GM12873 (cell line): ENCODE results near the gene ANKRD36C.
"Not testable (repeated sequence)": the region's sequence is repeated elsewhere in the genome, so short reads cannot be mapped to it uniquely, and the experiment has no call there.

Experiments used
- TF ChIP-seq, protein P1 (sequence below): IDR thresholded peaks from 2 replicates; pipeline ENCODE4 v1.5.1; 2012; ENCODE audit warnings: low read depth, mild to moderate bottlenecking, moderate library complexity, low read length, control low read depth; ENCODE audit not compliant: insufficient read depth; ENCODE audit errors: missing control alignments

Gene ANKRD36C

DNA sequence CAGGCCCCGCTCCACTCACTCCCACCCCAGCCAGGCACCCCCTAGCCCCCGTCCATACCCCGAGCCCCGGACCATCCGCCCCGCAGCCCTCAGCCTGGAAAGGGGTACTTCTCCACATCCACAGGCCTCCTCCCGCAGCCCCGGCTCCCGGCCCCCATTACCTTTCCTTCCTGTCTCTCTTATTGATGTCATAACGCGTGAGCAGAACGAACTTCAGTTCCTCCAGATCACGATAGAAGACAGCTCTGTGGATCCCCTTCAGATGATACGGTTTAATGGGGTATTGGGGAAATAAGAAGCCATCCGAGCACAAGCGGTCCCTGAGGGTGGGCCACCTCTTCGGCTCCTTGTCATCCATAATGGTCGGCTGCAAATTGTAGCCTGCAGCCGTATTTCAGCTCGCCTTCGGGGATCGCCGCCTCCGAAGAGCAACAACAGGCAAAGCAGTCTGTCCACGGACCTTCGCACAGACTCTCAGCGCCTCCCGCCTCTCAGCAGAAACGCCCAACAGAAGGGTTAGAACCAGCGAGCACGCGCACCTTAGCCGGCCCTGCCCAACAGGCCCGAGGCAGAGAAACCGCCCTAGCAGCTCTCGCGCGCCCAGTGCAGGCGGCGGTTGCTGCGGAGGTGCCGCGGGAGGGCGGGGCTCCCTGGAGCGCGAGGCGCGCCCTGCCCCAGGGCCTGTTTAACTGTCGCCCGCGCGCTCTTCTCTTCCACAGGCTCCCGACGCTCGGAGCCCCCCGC lies at the start of gene ANKRD36C:
TSS of gene ANKRD36C (minus strand) at position 474 of the 744 bp plus-strand sequence. CDS start at position 358, 116 bp downstream.
- TF ChIP-seq, protein P1, sequence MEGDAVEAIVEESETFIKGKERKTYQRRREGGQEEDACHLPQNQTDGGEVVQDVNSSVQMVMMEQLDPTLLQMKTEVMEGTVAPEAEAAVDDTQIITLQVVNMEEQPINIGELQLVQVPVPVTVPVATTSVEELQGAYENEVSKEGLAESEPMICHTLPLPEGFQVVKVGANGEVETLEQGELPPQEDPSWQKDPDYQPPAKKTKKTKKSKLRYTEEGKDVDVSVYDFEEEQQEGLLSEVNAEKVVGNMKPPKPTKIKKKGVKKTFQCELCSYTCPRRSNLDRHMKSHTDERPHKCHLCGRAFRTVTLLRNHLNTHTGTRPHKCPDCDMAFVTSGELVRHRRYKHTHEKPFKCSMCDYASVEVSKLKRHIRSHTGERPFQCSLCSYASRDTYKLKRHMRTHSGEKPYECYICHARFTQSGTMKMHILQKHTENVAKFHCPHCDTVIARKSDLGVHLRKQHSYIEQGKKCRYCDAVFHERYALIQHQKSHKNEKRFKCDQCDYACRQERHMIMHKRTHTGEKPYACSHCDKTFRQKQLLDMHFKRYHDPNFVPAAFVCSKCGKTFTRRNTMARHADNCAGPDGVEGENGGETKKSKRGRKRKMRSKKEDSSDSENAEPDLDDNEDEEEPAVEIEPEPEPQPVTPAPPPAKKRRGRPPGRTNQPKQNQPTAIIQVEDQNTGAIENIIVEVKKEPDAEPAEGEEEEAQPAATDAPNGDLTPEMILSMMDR = not testable (repeated sequence)

DNA sequence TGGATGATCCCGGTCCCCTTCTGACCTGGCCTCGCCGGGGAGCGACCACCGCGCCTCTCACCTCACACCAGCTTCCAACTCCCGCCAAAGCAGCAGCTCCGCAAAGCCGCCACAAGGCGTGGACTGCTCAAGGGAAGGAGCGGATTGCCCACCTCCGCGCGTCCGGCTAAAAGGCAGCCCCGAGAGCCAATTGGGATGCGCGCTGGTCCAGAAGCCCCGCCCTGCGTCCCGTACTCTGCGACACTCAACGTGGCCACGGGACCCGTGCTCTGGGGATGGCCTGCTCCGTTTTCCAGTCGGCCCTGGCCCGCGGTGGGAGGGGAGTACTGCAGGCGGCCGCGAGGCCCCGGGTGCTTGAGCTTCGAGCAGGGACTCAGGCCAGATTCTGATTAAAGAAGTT lies 43.2 kb upstream of the ANKRD36C start, which contains the start of gene GPAT2:
TSS of gene GPAT2 (minus strand) at position 125 of the 400 bp plus-strand sequence. CDS start 2,557 bp downstream, outside the sequence.
- TF ChIP-seq, protein P1 = not testable (repeated sequence)

DNA sequence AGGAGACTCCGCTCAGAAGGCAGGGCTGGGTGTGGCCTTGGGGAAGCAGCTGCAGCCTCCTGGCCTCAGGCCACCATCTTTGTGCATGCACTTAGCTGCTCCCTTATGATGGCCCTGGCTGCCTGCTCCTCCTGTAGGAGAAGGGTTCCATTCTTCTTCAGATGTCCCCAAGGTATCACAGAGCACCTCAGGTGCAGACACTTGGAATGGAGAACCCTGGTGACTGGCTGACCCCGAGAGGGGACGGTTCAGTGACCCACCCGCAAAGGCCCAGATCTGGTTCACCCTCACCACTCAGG lies 33.5 kb upstream of the ANKRD36C start:
- TF ChIP-seq, protein P1 = no peak

DNA sequence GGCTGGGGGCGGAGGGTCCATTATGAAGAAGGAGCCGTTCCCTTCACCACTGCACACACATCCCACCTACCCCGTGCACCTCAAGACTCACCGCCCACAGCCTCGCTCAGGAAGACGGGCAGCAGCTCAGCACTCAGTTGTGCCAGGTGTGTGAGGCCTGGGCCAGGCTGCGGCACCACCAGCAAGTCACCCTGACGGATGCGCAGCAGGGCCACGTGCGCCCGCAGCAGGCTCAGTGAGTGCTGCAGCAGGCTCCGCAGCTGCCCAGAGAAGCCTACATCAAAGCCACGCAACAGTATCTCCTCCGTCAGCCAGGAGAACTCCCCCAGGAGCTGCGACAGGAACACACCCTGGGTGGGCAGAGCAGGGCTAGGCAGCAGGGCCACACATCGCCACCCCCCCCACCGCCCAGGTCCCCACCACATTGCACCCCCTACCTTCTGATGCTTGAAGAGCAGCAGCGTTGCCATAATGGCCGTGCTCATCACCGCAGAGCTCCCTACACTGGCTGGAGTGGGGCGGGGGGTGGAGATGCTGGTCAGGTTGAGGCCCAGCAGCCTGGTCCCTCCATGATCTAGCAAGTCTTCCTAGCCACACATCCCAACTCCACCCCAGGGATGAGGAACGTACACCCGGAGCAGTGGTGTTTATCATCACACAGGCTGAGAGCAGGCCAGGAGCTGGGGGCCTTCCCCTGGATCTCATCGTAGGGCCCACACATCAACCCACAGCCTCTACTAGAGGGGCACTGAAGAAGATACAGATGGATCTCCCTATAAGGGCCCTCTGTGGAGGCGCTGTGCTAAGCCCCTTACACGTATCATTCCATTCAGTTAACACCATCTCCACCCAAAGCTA lies 32.9 kb upstream of the ANKRD36C start:
- TF ChIP-seq, protein P1 = no peak

DNA sequence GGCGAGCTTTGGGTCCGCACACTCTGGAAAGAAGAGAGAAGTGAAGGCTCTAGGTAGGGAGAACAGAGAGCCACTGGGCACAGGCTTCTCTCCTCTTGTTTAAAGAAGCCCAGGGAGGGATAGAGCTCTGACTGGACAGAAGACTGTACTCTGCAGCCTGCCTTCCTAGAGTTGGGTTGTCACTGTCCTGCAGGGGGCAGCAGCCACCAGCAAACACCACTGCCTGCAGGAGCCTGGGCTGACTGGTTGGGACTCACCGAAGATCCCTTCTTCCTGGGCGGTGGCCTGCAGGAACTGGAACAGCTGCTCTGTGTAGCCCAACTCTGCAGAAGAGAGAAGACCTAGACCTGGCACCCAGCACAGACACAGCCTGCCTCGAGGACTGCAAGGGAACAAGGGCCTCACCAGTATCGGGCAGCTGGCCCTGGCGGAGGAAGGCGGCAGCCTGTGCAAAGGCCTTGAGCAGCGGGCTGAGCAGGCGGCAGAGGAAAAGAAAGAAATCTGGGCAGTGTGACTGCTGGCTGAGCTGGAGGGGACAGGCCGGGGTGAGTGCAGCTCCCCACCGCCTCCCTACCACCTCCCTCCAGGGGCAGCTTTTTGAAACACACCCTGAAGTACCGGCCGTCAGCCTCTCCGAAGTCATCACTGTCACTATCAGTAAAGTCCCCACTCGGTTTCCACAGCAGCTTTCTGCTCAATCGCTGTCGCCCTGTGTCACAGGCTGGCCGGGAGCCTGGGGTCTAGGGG lies 31.2 kb upstream of the ANKRD36C start:
- TF ChIP-seq, protein P1 = peak; percentile 84

DNA sequence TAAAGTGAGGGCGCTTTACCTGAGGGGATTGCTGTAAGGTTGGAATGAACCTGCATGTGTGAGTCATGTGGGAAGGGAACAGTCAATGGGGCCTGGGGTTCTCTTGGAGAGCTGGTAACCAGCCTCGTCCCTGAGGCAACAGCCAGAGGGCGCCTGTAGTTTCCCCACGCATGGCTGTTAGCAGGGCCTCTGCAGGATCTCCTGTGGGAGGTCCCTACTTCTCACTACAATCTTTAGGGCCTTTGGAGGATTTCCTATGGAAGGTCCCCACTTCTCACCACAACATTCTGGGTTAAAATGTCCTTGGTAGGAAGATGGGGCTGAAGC lies 19.5 kb upstream of the ANKRD36C start:
- TF ChIP-seq, protein P1 = peak; percentile 38
